GM12865 (cell line): ENCODE results near the gene AGBL4.

Experiments
- DNase-seq: peaks from one replicate; pipeline ENCODE4 v3.0.0; 2010; ENCODE audit warnings: low read depth
- H3K4me3 ChIP-seq: 2 replicates; pipeline ENCODE4 v1.5.1; 2011; ENCODE audit warnings: mild to moderate bottlenecking, low read depth, low read length, control low read depth
- TF ChIP-seq, protein P1 (sequence below): IDR thresholded peaks from 2 replicates; pipeline ENCODE4 v1.5.1; 2011; ENCODE audit warnings: low read length, control low read depth, low read depth, inconsistent platforms; ENCODE audit not compliant: insufficient read depth; ENCODE audit errors: missing control alignments

AGBL4 gene

DNA sequence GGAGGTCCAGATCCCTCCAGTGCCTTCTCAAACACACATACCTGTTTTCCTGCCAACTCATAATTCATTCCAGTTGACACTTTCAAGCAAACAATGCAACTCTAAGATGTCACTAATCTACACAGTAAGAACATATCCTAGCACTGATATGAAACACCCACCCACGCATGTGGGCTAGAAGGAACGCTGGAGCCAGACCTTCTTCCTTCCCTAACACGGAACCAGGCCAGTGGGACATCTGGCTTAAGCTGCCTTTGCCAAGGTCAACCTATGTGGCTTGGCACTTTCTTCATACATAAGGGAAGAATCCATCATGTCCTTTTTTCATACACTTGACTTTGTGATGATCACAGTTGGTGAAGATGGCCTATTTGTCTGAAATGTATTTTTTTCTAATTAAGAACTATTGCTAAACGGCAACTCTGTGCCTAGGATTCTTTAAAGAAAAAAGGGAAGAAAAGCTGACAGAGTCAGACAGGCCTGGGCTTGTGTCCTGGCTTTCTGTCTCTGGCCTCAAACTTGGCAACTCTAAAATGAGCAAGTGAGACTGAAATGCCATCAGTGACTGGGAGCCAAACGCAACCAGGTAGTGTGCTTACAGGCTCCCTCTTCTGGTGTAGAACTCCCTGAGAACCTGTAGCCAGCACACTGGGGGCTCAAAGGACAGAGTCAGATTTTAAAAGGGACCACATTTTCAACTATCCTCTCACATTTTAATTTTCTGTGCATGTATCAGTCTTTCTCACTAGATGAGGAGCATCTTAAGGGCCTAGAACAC lies 1154.4 kb downstream of the AGBL4 start:
- H3K4me3 ChIP-seq = no peak overlapping the region
- no peak for DNase-seq
- TF ChIP-seq, protein P1, sequence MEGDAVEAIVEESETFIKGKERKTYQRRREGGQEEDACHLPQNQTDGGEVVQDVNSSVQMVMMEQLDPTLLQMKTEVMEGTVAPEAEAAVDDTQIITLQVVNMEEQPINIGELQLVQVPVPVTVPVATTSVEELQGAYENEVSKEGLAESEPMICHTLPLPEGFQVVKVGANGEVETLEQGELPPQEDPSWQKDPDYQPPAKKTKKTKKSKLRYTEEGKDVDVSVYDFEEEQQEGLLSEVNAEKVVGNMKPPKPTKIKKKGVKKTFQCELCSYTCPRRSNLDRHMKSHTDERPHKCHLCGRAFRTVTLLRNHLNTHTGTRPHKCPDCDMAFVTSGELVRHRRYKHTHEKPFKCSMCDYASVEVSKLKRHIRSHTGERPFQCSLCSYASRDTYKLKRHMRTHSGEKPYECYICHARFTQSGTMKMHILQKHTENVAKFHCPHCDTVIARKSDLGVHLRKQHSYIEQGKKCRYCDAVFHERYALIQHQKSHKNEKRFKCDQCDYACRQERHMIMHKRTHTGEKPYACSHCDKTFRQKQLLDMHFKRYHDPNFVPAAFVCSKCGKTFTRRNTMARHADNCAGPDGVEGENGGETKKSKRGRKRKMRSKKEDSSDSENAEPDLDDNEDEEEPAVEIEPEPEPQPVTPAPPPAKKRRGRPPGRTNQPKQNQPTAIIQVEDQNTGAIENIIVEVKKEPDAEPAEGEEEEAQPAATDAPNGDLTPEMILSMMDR = no peak

DNA sequence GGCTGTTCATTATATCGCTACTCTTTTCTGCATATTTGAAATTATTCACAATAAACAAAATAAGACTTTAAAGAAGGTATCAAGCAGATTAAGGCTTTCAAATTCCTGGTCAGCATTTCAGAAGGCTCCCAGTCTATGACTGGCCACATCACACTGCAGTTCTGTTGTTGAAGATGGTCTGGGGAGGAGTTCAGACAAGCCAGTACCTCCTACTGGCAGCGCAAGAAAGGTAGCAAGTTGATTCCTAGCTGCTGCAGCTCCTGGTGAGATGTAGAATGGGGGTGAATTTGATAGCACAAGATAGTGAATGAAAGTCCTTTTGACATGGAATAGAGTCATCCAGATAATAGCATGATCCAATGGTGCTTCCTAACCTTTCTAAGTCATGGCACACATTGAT lies 1158.8 kb downstream of the AGBL4 start:
- no peak overlapping the region for H3K4me3 ChIP-seq
- no peak for DNase-seq
- TF ChIP-seq, protein P1 = no peak

DNA sequence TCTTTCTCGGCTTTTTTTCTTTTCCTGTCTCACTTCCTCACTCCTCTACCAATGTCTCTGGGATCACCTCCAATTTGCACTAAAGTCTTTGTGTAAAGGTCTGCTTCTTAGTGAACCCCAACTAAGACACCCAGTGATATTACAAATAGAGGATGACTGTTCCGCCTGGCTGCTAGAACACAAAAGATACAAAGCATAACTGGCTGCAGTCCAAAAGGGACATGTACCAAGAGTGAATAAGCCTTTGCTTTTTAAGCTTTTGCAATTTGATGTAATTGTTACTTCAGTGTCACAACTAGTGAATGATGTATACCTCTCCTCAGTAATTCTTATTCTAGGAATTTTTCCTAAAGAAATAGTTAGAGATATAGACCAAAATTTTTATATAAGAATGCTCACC lies 1164.3 kb downstream of the AGBL4 start:
- TF ChIP-seq, protein P1 = no peak
- DNase-seq = no peak
- no peak overlapping the region for H3K4me3 ChIP-seq

DNA sequence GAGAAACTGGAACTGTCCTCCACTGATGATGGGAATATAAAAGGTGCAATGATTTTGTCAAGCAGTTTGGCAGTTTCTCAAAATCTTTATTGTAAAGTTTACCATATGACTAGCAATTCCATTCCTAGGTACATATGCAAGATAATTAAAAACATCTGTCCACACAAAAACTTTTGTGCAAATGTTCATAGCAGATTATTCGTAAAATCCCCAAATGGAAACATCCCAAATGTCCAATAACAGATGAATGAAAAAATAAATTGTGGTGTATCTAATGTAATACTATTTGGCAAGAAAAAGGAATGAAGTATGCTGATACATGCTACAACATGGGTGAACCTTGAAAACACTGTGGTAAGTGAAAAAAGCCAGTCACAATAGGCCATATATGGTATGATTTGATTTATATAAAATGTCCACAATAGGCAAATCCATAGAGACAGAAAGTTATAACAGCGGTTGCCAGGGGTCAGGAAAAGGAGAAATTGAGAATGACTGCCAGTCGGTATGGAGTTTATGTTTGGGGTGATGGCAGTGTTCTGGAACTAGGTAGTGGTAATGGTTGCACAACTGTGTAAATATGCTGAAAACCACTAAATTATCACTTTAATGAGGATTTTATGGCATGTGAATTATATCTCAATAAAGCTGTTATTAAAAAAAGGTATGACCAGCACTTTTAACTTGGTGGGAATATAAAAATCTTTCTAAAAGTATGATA lies 1165.4 kb downstream of the AGBL4 start:
- DNase-seq = no peak
- TF ChIP-seq, protein P1 = no peak
- H3K4me3 ChIP-seq = no peak overlapping the region

DNA sequence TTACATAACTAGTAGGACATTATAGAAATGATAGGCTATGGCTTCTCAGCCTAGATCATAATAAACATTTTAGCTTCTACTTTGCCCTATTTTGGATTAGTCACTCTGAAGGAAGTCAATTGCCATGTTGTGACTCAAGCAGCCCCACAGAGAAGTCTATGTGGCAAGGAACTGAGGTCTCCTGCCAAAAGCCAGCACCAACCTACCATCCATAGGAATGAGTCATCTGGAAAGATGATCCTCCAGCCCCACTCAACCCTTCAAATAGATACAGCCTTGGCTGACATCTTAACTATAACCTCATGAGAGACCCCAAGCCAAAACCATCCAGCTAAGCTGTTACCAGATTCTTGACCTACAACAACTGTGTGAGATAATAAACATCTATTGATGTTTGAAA lies 1170.7 kb downstream of the AGBL4 start:
- TF ChIP-seq, protein P1 = no peak
- DNase-seq = no peak
- no peak overlapping the region for H3K4me3 ChIP-seq

DNA sequence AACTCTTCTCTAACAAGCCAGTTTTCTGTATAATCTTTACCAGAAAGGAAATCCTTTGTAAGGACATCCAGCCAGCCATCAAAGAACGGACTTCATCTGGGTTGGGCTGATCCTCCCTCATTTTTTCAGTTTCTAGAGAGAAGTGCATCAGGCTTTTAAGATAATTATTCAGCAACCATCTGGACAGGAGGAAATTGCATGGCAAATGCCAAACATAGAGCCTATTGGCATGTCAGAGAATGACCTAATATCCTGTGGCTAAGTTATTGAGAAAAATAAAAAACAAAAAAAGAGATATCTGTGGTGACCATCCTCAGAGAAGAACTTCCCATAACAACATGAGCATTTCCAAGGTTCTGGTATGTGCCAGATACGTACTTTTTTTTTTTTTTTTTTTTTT lies 1172.1 kb downstream of the AGBL4 start:
- no peak for DNase-seq
- no peak overlapping the region for H3K4me3 ChIP-seq
- TF ChIP-seq, protein P1 = no peak
